GM19468 (cell line): ENCODE data around the gene TOP2A.

Source experiments
- ATAC-seq: cut with Tn5 transposase; IDR thresholded peaks from one replicate; pipeline ENCODE4 v1.9.1; 2021; ENCODE audit warnings: mild to moderate bottlenecking, moderate library complexity, moderate number of reproducible peaks; ENCODE audit not compliant: unreplicated experiment; ENCODE audit errors: extremely low read depth

TOP2A gene

GRCh38 chr17:40417609-40418427 is at the start of gene TOP2A:
Gene TOP2A (minus strand): TSS chr17:40417896. CDS start chr17:40417791, 105 bp downstream.
- ATAC-seq = peak; percentile 85

- ATAC-seq = no peak
Observed at GRCh38 chr17:40467281-40467867, 49.7 kb upstream of the TOP2A start.

GRCh38 chr17:40466298-40466971 is 48.7 kb upstream of the TOP2A start:
- ATAC-seq = no peak

GRCh38 chr17:40464392-40464855 is 46.7 kb upstream of the TOP2A start:
- ATAC-seq = no peak

GRCh38 chr17:40463122-40463550 is 45.4 kb upstream of the TOP2A start:
- ATAC-seq = no peak

GRCh38 chr17:40462343-40463121 is 44.8 kb upstream of the TOP2A start:
- no peak for ATAC-seq

- ATAC-seq = no peak
Observed at GRCh38 chr17:40461732-40462342, 44.1 kb upstream of the TOP2A start.

- no peak for ATAC-seq
Observed at GRCh38 chr17:40460968-40461731, 43.5 kb upstream of the TOP2A start.

GRCh38 chr17:40460604-40460967 is 42.9 kb upstream of the TOP2A start:
- ATAC-seq = no peak

GRCh38 chr17:40459636-40460603 is 42.2 kb upstream of the TOP2A start:
- no peak for ATAC-seq

GRCh38 chr17:40458851-40459482 is 41.3 kb upstream of the TOP2A start:
- no peak for ATAC-seq

- ATAC-seq = no peak
Observed at GRCh38 chr17:40457964-40458791, 40.5 kb upstream of the TOP2A start.

- no peak for ATAC-seq
Observed at GRCh38 chr17:40457369-40457768, 39.7 kb upstream of the TOP2A start.

GRCh38 chr17:40456396-40456951 is 38.8 kb upstream of the TOP2A start:
- ATAC-seq = no peak

GRCh38 chr17:40454613-40454995 is 36.9 kb upstream of the TOP2A start:
- ATAC-seq = no peak

GRCh38 chr17:40453881-40454612 is 36.4 kb upstream of the TOP2A start:
- no peak for ATAC-seq
